Measurements from ENCODE around the gene TCTN3.

The TCTN3 gene

GRCh38 chr10:95653895-95654294 lies 39.8 kb downstream of the TCTN3 start:
- TF ChIP-seq CTCF (IDR thresholded peaks at IDR 0.05) = no peak
- H3K4me1 ChIP-seq = peaks cover 0 to 25% (median 7%) of the 10 kb centered on the region in 4 donors
- H3K4me3 ChIP-seq = no peak overlapping the region
- no peaks in the 10 kb centered on the region for H3K9me3 ChIP-seq
- intact Hi-C loops (cut with DNase I; ENCODE audit: low total_unique reads) = no loop called here
- H3K27ac ChIP-seq = no peak overlapping the region
- H3K36me3 ChIP-seq = peaks cover 22 to 30% (median 26%) of the 10 kb centered on the region in 3 donors
- DNase-seq = no peak
- H3K27me3 ChIP-seq = no peaks in the 10 kb centered on the region

GRCh38 chr10:95651346-95652060 lies 42.2 kb downstream of the TCTN3 start:
- peaks cover 0 to 18% (median 7%) of the 10 kb centered on the region in 4 donors for H3K4me1 ChIP-seq
- no peak for DNase-seq
- intact Hi-C loops (cut with DNase I; ENCODE audit: low total_unique reads) = no loop called here
- no peak overlapping the region for H3K27ac ChIP-seq
- H3K27me3 ChIP-seq = no peaks in the 10 kb centered on the region
- H3K36me3 ChIP-seq = peaks cover 26 to 51% (median 30%) of the 10 kb centered on the region in 3 donors
- no peaks in the 10 kb centered on the region for H3K9me3 ChIP-seq
- H3K4me3 ChIP-seq = no peak overlapping the region
- no peak for TF ChIP-seq CTCF (IDR thresholded peaks at IDR 0.05)

- H3K27me3 ChIP-seq = no peaks in the 10 kb centered on the region
- H3K36me3 ChIP-seq = peaks cover 26 to 64% (median 30%) of the 10 kb centered on the region in 3 donors
- no peak for DNase-seq
- peaks cover 0 to 11% (median 4%) of the 10 kb centered on the region in 4 donors for H3K4me1 ChIP-seq
- H3K27ac ChIP-seq = no peak overlapping the region
- no peak for TF ChIP-seq CTCF (IDR thresholded peaks at IDR 0.05)
- intact Hi-C loops (cut with DNase I; ENCODE audit: low total_unique reads) = no loop called here
- no peaks in the 10 kb centered on the region for H3K9me3 ChIP-seq
- no peak overlapping the region for H3K4me3 ChIP-seq
These were observed 43.5 kb downstream of the TCTN3 start for GRCh38 chr10:95650232-95650631.

GRCh38 chr10:95648138-95648537 lies 45.6 kb downstream of the TCTN3 start:
- Histone ChIP-seq H3K4me1 (no peaks in the 10 kb centered on the region), H3K4me3 (no peak overlapping the region), H3K27ac (no peak overlapping the region), H3K9me3 (no peaks in the 10 kb centered on the region), H3K36me3 (peaks cover 26 to 76% (median 33%) of the 10 kb centered on the region in 3 donors), H3K27me3 (no peaks in the 10 kb centered on the region)
- no peak for DNase-seq
- no peak for TF ChIP-seq CTCF (IDR thresholded peaks at IDR 0.05)
- intact Hi-C loops (cut with DNase I; ENCODE audit: low total_unique reads) = no loop called here

GRCh38 chr10:95646160-95646559 lies 47.6 kb downstream of the TCTN3 start:
- H3K9me3 ChIP-seq = no peaks in the 10 kb centered on the region
- DNase-seq = no peak
- no peaks in the 10 kb centered on the region for H3K4me1 ChIP-seq
- no peak overlapping the region for H3K27ac ChIP-seq
- no peak overlapping the region for H3K4me3 ChIP-seq
- intact Hi-C loops (cut with DNase I; ENCODE audit: low total_unique reads) = no loop called here
- peaks cover 17 to 76% (median 32%) of the 10 kb centered on the region in 3 donors for H3K36me3 ChIP-seq
- TF ChIP-seq CTCF (IDR thresholded peaks at IDR 0.05) = no peak
- H3K27me3 ChIP-seq = no peaks in the 10 kb centered on the region

Data from tibial artery (tissue), 4 donors.